Activated CD8-positive, alpha-beta memory T cell treated with anti-CD3 and anti-CD28 coated beads, Interleukin-2, amount 50 U/mL, for 4 hours (primary cell): Measurements from ENCODE around the gene KIRREL1.

Experiments used
- DNase-seq: peaks from one replicate; pipeline ENCODE4 v3.0.0-alpha.2; 2020

KIRREL1 gene

GRCh38 chr1:157993147-157993917, at the start of gene KIRREL1:
Gene KIRREL1, plus strand, starts transcription at chr1:157993645. Its CDS starts 32 bp downstream, at chr1:157993677.
- no peak for DNase-seq

DNA sequence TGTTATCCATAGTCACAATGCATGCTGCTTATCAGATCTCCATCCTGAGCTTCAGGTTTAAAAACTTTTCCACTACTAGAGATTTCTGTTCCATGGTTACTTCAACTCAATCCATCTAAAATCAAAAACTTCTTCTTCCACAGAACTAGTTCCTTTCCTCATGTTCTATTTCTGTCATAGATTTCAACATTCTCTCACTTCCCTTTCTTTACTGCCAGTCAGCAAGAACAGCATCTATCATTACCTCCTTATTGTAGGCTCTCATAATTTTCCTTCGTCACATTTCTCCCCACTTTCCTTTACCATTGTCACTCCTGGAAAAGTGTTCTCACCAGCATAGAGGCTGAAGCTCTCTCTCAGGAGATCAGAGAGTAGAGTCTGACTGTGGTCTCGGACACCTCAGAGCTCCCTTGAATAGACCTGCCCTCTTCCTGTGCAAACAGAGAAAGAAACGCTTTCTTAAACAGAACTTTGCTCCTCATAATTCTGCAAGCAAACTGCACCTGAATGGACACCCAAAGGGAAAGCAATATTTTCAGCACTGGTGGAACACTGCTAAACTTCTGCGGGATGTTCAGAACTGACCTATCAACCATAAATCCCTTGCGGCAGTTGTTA, 48.7 kb upstream of the KIRREL1 start:
- DNase-seq = no peak

DNA sequence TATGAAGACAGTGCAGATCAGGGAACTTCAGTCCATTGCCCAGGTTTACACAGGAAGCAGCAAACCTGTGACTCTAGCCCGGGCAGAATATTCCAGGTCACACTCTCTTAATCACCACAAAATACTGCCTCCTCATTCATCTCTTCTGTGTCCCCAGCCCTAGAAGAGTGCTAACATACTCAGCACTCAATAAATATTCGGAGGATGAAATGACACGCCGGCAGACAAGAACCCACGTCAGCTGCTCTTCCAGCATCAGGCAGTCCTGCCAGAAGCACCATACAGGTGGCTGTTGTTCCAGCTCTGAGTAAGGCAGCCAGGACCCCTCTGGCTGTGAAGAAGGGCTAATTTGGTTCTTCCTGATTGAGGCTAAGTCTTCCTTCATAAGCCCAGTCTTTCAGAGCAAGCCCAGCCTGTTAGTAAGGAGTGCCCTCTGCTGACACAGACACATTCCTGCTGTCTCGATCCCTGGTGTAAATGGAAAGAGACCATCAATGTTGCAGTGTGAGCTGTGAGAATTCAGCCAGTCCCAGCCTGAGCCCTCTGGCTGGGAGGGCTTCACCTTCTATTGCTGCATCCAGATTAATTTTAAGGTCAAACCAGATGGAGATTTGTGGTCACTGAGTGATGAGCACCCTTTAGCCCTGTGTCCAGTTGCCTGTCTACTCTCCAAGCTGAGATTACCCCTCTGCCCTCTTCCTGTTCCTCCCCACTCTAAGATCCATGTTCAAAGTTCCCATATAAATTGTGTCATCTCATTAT, 45.0 kb upstream of the KIRREL1 start:
- no peak for DNase-seq

GRCh38 chr1:157949074-157949354, 44.4 kb upstream of the KIRREL1 start:
- DNase-seq = no peak

DNA sequence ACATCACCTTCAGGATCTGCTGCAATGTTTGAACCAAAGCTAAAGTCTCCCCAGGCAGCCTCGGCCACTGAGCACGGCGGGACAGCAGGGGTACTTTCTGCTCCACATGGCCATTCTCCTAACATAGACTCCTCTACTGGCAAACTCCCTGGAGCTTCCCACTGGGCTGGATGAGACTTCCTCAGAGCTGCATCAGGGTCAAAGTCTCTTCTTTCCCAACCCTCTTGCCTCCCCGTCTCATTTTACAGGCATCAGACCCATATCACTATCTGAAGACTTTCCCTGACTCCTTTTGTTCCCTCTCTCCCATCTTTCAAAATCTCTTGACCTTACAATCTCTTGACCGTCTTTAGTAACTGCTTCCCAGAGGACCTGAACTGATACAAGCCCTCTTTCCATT, 42.2 kb upstream of the KIRREL1 start:
- DNase-seq = no peak

DNA sequence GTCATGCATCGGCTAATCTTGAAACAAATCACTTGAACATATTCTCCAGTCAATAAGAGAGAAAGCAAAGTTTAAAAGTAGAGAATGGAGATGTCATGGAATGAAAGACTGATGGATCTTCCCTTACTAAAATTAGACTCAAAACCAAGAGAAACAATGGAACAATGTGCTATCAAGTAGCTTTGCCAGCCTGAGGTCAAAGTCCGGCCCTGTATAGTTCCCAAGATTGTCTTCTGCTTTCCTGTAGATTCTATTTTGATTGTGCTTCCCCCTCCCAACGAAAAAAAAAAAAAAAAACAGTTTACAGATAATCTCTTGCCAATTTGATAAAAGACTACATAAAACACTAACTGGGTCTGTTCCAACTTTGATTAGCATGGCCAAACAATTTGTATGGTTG, 40.8 kb upstream of the KIRREL1 start:
- no peak for DNase-seq

GRCh38 chr1:157955221-157955620, 38.2 kb upstream of the KIRREL1 start:
- DNase-seq = no peak

GRCh38 chr1:157955857-157956256, 37.6 kb upstream of the KIRREL1 start:
- no peak for DNase-seq

DNA sequence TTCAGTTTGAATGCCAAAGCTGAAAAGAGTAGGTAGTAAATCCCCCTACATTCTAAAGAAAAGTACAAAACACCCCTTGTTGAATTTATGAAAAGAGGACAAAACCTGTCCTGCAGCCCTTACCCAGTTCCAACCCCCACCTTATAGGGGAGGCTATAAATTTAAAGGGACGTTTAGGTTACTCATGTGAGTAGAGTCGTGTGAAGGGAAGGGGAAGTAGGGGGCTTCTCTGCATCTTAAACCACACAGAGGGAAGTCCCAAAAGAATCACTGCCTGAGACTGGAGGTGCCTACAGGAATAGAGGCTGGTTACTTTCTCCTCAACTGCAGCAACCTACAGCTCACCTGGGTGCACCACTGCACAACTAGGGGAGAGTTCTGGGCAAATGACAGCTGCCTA, 36.7 kb upstream of the KIRREL1 start:
- DNase-seq = no peak

DNA sequence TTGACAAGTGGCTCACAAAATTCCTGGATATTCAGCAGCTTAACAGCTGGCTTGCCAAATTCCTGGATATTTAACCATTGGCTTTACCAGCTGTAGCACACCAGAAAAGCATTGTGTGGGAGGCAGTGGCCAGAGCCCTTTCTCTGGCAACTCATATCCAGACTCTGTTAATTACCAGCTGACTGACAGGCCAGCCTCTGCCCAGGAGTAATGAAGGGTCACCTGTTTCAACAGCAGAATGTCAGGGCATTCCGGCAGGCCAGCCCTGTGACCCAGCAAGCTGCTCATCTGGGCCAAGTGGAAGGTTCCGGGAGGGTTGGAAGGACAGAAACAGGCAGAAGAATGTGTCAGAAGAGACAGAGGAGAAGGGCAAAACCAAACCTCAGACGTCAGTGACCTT, 35.2 kb upstream of the KIRREL1 start:
- no peak for DNase-seq

GRCh38 chr1:157959750-157960149, 33.7 kb upstream of the KIRREL1 start:
- DNase-seq = no peak

- DNase-seq = no peak
Measured at GRCh38 chr1:157960773-157961172, 32.7 kb upstream of the KIRREL1 start.

DNA sequence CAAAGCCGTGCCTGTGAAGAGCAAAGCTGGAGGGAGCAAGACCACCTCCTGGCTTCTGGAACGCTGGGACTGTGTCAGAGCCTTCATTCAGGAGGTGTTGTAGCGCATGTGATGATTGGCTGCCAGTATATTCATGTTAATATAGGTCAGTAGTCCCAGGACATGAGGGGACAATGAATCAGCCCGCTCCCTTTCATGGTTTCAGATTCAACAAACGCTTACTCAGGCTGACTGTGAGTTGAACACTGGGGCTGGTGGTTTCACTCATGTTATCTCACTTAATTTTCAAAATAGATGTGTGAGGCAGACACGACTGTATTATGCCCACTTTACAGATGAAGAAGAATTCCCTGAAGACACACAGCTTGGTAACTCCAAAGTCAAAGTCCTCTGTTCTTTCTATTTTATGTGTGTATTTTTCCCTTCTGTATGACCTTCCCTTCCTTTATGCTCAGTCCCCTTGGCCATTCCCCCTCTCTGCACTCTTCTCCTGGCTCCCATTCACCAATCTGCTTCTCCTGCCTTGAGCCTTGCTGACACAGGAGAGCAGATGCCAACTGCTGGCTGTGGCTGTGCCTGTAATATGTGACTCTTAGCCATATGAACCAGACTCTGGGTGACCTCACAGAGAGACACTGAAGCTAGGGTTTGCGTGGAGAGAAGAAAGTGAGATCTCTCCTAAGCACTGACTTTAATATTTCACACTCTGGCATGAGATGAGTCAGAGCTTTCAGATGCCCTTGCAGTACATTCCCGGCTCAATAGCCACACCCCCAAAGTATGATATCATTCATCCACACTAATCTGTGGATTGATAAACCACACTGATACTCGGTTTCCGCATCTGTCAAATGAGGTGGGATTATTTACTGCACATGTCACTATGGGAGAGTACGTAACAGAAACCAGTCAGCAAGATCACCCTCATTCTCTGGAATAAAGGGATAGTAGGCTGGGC, 31.4 kb upstream of the KIRREL1 start:
- no peak for DNase-seq

- DNase-seq = peak; percentile 46
Measured at GRCh38 chr1:157963713-157964112, 29.7 kb upstream of the KIRREL1 start.

- no peak for DNase-seq
Measured at GRCh38 chr1:157965584-157965983, 27.9 kb upstream of the KIRREL1 start.

GRCh38 chr1:157966031-157966537, 27.4 kb upstream of the KIRREL1 start:
- no peak for DNase-seq

- DNase-seq = no peak
Measured at GRCh38 chr1:157967205-157967604, 26.2 kb upstream of the KIRREL1 start.

DNA sequence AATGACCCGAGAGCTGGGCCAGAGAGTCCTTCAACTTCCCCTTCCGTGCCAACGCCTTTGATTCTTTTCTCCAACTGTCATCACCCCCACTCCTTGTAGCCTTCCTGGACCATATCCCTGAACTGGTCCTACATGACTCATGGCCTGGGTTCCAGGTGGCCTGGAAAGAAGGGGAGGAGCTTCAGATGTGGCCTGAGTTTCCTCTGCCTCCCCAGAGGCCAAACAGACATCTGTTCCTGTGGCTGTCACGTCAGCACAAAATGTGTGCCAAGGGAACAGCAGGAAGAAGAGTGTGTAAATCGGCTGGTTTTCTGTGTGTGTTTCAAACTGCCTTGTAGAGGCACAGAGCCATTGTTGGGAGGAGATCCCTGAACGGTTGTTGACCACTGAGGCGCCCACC, 24.9 kb upstream of the KIRREL1 start:
- DNase-seq = no peak

DNA sequence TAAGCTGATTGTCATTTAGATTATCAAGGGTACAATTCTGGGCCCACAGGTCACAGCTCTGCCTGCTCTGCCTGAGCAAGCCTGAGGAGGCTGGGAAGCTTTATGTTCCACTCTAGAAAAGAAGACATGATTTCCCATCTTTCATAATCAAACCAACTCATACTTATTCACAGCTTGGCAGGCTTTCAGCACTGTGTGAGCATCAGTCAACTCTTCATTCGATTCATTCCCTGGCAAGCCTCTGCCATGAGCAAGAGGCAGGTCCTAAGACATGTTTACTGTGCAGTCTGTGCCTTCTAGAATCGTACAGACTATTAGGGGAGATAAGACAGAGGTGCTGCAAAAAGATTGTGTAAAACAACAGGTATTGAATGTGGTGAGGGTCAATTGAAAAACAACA, 24.5 kb upstream of the KIRREL1 start:
- no peak for DNase-seq

DNA sequence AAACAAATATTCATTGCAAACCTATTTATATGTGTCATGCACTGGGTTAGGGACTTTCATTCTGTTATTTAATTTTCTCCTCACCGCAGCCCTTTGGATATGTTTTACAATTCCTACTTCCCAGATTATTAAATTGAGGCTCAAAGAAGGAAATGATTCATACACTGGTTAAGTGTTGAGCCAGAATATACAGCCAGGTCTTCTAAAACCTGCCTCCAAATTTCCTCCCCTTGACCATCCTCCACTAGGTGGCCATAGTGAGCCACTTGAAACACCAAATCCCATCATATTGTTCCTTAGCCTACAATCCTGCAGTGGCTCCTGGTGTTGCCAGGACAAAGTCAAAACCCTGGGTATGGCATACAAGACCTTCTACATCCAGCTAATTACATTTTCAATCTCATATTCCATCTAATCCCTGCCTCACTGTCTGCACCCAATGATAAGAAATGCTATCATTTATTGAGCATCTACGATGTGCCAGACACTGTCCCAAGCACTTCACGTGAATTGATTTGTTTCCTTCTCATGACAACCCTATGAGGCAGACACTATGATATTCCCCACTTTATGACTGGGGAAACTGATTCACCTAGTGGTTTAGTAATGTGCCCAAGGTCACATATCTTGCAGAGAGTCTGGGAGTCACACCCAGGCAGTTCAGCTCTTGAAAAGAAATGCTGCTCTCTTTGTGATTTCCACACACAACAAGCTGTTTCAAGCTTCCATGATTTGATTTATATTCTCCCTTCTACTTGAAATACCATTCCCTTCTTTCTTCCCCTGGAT, 23.6 kb upstream of the KIRREL1 start:
- no peak for DNase-seq

DNA sequence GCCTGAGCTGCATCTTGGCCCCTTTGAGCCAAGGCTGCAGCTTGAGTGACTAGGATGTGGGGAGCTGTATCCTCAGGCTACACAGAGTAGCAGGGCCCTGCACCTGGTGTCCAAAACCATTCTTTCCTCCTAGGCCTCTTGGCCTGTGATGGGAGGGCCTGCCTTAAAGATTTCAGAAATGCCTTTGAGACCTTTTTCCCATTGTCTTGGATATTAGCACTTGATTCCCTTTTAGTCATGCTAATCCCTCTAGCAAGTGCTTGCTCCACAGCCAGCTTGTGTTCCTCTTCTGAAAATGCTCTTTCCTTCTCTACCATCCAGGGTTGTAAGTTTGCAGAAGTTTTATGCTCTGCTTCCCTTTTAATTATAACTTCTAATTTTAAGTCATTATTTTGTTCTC, 21.7 kb upstream of the KIRREL1 start:
- DNase-seq = no peak
